ENCODE measurements around the gene FABP1.

The FABP1 gene

DNA sequence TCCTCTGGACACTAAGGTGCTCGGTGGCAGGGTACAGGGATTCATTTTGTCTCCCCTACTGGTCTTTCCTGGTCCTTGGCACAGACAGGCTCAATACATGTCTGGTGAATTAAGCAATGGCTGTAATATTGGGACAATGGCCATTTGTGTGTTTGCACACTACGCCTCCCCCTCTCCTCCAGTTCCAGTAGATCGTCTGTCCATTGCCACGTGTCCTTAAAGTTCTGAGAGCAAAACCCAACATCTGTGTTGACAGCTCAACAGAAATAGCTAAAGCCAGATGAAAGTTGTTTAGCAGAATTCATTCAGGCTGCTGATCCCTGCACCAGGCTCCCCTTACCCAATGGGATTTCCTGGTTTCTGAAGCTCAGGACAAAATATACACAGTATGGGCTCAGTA lies 9.0 kb upstream of the FABP1 start:
- DNase-seq, result no peak

DNA sequence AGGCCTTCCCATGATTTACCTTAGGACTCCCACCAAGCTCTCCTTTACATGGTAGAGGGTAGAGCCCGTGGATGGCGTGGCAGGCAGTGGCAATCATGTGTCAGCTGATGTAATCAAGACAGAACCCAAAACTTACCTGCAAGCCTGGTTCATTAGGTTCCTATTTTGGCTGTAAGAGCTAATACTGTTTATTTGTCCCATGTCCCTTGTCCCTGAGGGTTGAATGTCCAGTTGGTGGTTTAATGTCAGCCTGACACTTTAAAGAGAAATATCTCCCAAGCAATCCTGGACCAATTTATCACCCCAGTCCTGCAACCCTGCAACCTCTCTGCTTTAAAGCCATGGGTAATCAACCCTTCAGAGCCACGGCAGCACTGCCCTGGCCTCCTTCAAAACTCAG lies 6.0 kb upstream of the FABP1 start:
- DNase-seq, result no peak

DNA sequence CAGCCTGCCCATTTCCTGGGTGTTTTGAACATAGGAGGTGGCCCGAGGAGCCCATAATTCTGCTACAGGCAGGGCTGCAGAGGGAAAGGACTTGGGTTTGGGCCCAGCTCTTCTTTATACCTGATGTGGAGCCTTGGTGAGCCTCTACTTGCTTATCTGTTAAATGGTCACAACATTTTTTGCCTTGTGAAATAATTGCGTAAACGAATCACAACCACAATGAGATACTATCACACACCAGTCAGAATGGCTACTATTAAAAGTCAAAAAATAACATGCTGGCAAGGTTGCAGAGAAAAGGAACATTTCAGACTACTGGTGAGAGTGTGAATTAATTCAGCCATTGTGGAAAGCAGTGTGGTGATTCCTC lies 4.1 kb upstream of the FABP1 start:
- no peak for DNase-seq

DNA sequence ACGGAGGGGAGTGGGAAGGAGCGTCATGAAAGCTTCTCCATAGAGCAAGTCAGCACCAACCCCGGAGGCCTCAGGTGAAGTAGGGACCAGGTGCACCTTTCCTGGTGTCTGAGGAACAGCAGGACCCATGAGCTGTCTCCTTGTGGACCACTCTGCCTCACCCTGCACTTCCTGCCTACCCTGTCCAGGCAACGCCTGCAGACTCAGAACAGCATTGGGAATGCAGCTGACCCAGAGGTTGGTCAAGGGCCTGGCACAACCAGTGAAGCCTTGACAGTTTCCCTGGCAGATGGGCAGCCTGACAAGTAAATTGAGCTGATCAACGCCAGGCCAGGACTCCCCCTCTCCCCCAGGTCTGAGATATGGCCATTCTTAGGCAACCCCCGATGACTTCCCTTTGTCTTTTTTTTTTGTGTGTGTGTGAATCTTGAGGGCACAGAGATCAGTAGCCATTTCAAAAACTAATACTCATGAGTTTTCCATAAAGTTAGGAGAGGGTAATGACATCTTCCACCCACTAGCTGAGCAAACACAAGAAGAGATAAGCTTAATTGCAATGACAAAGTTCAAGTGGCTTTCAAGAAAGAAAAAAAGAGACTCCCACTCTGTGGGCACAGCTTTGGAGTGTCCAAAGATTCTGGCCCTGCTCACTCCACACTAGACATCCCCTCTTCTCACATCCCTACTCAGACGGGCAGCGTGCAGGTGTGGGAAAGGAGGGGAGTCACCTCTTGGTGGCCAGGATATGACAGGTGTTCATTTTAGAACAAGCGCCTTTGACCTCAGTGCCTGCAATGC lies 3.5 kb upstream of the FABP1 start:
- no peak for DNase-seq

DNA sequence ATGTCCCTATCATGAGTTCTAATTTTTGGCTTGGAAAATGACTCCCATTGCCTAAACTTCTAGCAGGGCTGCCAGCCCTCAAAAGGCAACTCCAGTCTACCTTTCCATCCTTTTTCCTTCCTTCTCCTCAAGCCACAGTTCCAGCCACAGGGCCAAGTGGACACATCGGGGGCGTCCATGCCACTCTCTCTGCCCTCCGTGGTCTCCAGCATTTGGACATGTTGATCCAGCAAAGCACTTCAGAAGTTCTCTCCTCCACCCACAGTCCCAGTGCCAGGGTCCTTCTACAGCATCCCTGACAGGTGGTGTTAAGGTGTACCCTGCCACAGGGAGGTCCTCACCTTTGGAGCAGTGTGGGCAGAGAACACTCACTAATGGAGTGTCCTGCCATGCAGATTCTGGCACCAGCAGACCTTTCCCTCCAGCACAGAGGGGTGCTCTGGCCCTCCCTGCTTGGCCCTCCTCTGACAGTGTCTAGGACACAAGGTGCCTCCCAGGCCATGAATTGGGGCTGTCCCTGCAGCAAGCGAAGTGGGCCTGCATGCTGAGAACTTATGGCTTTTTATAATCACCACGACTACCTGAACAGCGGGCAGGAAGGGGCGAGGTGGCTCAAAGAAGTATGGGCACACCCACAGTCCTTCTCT lies 1.6 kb upstream of the FABP1 start:
- DNase-seq, result no peak

DNA sequence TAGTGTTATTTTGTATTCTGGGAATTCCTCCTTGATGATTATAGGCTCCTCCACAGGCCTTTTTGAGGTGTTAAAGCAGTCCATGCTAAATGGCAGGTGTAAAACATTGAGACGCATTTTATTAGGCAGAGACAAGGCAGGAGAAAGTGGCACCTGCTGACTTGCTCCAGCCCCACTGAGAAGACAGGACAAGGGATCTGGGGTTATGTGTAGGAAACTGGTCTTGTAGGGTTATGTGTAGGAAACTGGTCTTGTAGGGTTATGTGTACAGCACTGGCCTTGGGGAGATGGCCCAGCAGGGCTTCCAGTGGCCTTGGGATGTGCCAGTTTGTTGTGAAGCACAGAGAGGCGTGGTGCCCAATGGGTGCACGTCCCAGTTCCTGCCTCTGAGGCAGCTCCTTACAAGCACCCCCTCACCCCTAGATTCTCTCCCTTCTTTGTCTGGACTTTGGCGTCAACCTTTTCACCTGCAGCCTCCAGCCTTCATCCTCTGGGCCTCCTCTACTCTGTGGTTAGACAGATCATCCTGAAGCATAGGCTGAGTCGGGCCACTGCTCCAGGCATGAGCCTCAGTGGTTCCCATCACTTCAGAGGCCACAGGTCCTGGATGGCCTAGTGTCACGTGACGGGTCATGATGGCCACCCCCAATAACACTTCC lies 921 bp upstream of the FABP1 start:
- no peak for DNase-seq

DNA sequence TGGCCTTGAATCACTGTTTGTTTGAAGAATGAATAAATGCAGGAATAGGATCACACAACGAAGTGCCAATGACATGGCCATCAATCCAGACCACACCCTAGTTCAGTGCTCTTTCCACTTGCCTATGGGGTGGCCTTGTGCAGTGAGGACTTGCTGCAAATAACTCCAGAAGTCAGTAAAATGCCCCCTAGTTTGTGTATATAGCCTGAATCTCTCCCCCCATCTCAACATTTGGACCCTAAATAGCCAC lies 299 bp downstream of the FABP1 start:
- DNase-seq, result no peak

DNA sequence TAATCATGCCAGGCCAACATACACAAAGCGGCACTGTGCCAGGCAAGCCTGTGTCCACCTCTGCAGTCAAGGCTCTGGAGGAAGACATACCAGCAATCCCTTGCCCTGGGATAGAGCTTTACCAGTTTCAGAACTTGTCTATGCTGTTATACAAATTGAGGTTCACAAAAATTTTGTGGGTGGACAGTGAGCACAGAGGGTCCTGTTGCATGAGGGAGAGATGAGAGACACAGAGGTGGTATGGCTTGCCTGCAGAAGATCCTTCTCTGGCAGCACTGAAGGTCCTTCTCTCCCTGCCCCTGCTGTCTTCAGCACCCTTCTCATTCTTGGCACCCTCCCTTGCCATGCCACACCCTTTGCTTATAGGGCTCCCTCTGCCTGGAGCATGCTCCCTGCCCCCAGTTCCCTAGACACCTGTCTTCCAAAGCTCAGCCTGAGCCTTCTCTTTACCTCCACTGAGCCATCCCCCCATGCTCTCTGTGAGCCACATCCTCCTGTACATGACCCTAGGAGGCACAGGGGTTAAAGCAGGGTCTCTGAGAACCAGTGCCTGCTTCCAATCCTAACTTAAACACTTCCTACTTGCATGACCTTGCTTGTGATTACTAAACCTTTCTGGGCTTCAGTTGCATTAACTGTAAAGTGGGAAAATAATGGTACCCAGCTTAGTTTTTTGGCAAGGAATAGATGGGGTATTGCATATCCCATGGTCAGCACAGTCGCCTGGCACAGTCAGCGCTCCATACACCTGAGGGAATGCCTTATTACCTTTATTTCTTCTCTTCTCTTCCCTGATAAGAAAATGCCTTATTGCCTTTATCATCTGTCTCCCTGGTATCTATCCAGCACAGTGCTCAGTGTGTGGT lies 857 bp downstream of the FABP1 start:
- no peak for DNase-seq

DNA sequence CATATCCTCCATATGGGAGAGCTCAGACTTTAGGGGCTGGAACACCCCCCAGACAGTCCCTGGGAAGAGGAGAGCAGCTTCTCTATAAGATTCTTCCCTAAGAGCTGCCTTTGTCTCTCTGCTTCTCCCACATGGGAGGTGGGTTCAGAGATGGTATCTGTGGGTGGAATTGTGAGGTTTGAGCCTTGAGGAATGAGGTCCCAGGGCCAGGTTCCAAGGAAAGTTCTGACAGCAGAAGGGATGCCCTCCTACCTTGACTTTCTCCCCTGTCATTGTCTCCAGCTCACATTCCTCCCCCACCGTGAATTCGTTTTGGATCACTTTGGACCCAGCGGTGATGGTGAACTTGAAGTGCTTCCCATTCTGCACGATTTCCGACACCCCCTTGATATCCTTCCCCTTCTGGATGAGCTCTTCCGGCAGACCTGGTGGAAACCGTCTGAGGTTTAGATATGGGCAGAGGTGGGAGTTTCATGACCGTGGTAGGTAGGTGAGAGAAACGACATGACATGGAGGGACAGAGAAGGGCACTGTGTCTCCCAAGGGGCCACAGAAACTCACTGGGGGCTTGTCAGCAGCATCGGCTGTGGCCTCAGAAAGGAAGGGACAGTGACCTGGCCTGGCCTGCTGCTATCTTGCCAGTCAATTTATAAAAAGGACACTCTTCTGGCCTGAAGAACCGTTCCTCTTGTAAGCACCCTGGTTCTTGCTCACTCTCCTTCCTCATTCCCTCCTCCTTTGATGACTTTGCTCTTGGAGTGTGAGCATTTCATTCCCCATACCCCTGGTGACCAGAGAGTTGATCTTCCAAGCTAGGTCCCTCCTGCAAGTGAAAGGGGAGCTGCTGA lies 1.7 kb downstream of the FABP1 start:
- DNase-seq, result no peak

DNA sequence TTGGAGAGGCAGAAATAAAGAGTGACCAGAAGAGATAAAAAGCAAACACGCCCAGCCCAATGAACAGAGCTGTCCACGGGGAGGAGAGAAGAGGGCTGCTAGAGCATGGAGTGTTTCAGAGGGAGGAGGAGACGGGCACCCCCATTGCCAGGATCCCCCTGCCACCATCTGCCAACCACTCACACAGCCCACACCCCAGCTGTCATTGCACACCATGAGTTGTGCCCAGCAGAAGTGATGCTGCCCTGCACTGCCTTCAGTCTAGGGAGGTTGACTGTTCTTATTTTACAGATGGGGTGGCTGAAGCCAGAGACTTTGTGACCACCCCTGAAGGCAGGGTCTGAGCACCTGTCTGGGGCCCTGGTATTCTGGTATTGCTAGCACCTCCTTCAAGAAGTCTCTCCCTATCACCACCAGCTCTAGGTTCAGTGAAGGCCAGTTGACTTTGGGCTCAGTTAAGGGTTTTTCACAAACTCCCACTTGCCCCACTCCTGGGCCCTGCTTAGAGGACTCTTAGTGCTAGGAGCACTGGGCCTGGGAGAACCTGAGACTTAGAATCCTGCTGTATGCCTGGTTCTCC lies 2.4 kb downstream of the FABP1 start:
- no peak for DNase-seq

DNA sequence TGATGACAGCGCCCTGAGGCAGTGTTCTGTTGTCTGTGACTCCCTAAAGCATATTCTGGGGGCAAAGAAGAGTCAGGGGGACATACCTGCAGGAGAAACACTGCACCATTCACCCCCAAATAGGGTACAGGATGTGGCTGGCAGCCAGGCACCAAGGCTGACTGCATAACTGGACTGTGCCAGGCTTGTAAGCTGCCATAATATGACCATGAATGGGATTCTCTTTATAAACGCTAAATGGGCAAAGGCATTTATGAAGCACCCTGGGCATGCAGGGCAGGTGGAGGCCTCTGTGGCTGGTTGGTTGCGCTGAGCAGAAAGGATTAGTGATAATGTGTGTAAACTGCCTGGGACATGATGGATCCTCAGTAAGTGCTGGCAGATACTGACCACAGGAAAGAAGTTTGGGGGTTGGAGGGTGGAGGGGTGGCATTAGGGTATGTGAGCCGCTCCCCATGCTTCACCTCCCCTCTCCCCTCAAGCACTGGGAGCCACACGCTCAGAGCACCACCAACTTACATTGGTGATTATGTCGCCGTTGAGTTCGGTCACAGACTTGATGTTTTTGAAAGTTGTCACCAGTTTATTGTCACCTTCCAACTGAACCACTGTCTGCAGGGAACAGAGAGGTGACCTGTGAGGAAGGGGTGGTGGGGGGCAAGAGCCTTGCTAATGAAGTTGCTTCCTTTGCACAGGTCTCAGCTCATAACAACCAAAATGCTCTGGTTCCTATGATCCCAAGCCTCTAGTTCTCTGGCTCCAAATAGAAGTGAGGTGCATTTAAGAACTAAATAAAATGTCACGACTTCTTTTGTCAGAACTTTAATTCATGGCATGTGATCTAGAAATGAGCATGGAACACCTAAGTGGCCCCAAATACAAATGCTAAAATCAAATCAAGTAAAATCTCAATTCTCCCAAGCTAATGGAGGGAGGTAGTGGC lies 3.6 kb downstream of the FABP1 start:
- no peak for DNase-seq

DNA sequence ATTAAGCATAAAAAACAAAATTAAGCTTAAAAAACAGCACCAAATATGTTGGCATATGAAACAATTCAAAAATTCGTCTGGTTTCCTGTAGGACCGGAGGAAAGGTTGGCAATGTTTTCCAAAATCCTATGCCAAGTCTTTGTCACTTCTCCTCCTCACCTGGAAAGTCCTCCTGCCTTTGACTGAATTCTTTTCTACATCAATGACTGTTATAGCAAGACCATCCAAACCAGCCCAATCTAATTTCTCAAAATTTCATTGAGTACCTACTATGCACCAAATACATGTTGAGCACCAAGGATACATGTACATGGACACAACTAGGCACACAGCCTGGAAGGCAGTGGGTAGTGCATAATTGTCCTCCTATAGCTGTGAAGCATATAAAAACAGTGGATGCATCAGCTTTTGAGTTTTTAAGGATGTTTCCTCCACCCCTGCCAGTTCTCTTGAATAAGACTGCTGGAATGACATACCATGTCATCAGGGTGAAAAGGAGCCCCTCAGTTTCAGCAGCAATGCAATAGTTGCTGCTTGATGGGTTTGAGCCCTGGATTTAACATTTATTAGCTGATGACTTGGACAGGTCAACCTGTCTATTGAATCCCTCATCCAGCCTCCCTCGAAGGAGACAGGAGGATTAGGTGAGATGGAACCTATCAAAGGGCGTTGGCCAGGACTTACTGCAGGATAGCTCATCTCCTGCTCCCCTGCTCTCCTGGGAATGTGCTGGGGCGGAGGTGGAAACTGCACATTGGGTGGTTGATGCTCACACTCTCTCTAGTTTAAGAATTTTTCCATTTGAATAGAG lies 4.5 kb downstream of the FABP1 start:
- DNase-seq, result no peak

DNA sequence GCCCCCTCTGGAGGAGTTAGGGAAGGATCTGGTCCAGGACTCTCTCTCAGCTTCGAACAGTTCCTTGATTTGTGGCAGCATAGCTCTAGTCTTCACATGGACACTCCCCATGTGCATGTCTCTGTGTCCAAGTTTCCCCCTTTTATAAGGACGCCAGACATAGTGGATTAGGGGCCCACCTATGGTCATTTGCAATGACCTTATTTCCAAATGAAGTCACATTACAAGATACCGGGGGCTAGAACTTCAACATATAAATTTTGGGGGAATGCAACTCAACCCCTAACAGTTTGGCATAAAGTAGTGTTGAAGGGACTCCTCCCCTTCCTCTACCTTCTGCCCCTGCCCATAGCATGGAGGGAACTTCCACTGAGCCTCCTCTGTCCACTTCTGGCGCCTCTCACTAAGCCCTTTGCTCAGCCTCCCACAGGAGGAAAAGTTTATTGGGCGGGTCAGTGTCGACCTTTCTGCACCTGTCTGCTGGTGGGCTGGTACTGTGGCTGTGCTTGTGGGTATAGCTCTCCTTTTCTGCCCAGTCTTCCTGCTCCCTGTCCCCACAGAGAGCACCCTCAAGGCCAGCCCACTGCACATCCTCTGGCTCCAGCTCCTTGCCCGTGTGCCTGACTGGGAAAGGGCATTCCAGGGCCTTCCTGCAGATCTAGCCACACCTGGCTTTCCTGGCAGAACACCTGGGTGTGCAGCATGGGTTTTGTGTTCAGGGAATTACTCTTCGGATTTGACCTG lies 5.5 kb downstream of the FABP1 start:
- no peak for DNase-seq

DNA sequence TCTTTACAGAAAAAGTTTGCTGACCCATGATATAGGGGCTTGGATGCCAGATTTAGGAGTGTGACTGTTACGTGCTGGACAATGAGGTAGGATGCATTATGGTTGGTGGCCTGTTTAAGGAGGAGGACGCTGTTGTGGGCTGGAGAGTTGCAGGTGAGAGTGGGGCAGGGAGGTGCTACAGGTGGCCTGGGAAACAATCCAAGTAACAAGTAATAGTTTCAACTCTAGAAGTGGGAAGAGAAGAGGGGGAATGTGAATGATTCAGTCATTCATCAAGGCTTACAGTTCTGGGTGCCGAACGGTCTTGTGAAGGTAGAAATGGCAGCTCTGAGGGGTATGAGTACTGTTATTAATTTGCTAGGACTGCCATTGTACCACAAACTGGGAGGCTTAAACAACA lies 6.2 kb downstream of the FABP1 start:
- no peak for DNase-seq

DNA sequence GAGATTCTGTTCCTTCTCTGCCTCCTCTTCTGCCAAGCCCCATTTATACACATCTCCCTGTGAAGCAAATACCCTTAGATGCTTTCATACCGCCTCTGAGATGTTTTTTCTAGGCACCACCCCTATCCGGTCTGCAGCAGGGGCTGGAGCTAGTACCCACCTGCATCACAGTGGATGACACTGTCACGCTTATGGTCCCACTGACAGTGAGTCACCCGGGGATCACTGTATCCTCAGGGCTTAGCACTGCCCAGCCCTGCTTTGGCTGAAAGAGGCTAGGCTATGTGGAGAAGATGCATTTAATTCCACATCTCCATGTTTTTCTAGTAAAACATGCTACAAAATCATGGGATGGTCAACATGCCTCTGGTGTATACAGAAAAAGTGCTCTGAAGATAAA lies 9.9 kb downstream of the FABP1 start:
- no peak for DNase-seq

DNA sequence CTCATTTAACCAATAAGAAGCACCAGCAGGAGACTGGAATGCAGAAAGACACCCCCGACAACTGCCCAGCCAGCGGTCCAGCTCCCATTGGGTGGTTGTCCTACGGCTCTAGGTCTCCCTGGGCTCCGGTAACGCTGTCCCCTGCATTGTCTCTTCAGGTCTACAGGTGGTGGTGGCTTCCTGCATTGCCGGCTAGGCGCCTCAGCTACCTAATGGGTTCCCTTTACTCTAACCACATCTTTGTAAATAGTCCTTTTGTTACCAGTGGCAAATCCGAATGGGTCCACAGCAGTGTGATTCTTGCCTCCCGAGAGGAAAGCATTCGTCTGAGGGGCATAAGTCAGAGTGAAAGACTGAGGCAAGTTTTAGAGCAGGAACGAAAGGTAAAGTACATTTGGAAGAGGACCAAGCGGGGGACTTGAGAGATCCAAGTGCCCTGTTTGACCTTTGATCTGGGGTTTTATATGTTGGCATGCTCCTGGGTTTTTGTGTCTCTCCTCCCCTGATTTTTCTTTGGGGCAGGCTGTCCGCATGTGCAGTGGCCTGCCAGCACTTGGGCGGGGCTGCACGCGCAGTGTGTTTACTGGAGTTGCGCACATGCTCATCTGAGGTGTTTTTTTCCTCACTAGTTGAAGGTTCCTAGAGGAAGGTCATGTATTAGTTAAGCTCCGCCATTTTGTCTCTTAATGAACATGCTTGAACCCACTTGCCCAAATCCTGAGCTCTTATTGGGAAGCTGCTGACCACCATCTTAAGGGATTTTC lies 11.0 kb downstream of the FABP1 start:
- DNase-seq, result no peak

DNA sequence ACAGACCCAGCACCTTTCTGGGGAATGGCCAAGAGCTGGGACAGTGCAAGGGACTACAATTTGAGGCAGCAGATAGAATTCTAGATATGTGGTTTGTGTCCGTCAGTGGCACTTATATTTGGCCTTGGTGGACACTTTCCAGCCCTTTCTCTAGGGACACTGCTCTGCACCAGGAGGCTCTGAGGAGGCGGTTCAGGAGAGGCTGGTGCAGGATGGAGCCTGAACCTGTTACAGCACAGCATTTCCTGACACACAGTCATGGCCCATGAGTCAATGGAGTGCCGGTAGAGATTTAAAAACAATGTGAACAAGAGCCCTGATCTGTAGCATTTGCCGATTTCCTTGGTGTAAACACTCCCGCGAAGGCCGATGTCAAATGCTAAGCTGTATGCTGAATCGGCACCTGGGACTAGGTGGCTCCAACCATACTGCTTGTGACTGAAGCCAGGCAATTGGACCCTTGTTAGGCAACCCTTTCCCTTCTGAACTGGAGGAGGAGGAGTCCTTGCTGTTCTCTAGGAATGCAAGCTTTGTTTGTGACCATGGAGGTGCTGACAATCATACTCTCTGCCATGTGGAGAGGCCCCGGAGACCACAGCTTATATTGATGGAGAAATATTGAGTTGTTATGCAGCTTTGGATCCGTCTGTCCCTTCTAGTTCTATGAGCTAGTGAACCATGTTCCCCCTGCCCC lies 11.9 kb downstream of the FABP1 start:
- no peak for DNase-seq

DNA sequence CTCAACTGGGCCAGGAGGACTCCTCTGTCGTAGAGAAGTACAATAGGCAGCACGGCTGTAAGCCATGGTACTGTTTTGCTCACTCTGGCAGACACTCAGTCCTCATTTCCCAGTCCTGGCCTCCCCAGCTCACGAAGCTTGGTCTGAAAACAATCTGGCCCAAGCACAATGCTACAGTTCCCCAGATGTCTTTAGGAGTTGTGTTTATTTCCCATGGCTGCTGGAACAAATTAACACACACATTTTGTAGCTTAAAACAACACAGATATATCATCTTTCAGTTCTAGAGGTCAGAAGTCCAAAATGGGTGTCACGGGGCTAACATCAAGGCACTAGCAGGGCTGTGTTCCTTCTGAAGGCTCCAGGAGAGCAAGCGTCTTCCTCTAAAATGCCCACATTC lies 13.0 kb downstream of the FABP1 start:
- DNase-seq, result no peak

All from activated naive CD4-positive, alpha-beta T cell (primary cell).